HG02759 (cell line): ENCODE measurements around the gene KRT12.

ENCODE experiments used
- ATAC-seq: cut with Tn5 transposase; IDR thresholded peaks from one replicate; pipeline ENCODE4 v1.9.1; 2021; ENCODE audit warnings: mild to moderate bottlenecking, moderate library complexity; ENCODE audit not compliant: unreplicated experiment

Gene KRT12

DNA sequence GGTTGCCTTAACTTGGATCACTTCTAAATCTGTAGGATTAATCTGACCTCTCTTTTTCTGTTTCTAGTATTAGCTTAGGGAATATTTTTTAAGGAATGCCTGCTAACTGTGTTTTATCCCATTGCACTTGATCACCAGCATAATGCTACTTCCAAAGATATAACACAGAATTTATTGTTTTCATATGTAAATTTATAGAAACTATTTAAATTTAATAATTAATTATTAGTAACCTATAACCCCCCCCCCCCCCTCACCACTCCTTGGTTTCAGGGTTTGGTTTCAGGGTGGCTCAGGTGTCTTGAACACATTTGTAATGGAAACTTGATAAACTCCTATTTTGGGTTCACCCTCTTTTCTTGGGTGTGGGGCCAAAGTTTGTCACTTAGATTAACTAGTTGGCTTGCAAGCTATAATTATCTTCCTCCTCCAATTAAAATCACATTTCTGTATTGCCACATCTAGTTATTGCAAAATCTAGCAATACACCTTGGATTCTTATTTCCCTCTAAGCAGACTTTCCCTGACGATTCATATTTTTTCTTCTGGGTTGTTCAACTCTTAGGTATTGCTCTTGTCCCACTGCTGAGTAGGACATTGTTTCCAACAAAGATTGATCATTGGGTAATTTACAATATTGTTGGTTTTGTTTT is 18.3 kb downstream of the KRT12 start:
- no peak for ATAC-seq

- no peak for ATAC-seq
Measured at GRCh38 chr17:40846515-40847144, 20.4 kb downstream of the KRT12 start.

- no peak for ATAC-seq
Measured at GRCh38 chr17:40844671-40845107, 22.3 kb downstream of the KRT12 start.

- ATAC-seq = no peak
Measured at GRCh38 chr17:40843242-40843641, 23.8 kb downstream of the KRT12 start.

GRCh38 chr17:40841246-40841645 is 25.8 kb downstream of the KRT12 start:
- no peak for ATAC-seq

GRCh38 chr17:40839194-40839593 is 27.8 kb downstream of the KRT12 start:
- ATAC-seq = no peak

GRCh38 chr17:40836020-40836419 is 31.0 kb downstream of the KRT12 start:
- ATAC-seq = no peak

DNA sequence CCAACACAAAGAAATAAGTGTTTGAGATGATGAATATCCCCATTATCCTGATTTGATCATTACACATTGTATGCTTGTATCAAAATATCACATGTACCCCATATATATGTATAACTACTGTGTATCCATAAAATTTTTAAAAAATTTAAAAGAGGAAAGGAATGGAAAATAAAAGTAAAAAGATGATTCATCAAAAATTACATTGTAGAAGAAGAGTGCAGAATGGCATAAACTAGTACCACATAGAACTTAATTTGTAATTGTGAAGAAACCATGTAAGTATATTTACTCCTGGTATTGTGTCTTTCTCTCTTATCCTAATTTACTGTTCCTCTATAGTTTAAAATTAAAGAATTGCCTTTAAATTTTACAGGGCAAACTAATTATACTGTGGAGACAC is 33.1 kb downstream of the KRT12 start:
- ATAC-seq = no peak

- ATAC-seq = no peak
Measured at GRCh38 chr17:40832840-40833239, 34.2 kb downstream of the KRT12 start.

DNA sequence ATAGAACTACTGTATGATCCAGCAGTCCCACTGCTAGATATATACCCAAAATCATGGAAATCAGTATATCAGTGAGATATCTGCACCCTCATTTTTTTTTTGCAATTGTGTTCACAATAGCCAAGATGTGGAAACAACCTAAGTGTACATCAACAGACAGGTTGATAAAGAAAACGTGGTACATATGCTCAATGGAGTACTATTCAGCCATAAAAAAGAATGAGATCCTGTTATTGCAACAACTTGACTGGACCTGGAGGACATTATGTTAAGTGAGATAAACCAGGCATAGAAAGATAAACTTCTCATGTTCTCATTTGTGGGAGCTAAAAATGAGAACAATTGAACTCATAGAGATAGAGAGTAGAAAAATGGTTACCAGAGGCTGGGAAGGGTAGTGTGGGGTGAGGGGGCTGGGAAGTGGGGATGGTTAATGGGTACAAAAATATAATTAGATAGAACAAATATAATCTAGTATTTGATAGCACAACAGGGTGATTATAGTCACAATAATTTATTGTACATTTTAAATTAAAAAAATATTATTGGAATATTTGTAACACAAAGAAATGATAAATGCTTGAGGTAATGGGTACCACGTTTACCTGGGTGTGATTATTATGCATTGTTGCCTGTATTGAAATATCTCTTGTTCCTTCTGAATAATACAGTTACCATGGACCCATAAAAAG is 36.8 kb downstream of the KRT12 start:
- no peak for ATAC-seq

GRCh38 chr17:40828454-40829044 is 38.5 kb downstream of the KRT12 start:
- no peak for ATAC-seq

DNA sequence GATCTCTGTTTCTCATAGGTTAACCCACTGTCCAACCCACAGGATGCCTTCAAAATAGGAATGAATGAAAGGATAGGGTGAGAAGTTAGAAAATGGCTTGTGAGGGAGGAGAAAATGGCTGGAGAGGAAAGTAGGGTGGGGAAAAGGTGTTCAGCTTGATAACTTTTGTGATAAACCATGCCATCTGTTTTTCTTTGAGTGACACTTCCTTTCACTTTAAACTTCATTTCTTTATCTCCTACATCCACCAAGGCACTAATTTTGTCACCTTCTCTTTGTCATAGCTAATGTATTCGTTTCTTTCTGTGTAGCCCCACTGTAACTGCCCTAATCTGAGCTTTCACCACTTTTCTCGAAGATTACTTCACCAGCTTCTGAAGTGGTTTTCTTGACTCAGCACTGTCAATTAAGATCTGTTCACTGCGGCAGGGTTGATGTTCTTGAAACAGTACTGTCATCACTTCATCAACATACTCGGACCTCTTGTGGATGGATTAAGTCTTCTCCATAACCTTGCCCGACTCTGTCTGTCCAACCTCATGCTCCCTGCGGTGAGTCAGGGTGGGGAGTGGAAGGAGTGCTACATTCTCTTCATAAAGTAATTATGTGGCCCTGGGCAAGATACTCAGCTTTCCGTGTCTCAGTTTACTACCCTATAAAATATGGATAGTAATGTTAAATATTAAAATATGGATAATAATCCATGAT is 39.1 kb downstream of the KRT12 start:
- no peak for ATAC-seq

DNA sequence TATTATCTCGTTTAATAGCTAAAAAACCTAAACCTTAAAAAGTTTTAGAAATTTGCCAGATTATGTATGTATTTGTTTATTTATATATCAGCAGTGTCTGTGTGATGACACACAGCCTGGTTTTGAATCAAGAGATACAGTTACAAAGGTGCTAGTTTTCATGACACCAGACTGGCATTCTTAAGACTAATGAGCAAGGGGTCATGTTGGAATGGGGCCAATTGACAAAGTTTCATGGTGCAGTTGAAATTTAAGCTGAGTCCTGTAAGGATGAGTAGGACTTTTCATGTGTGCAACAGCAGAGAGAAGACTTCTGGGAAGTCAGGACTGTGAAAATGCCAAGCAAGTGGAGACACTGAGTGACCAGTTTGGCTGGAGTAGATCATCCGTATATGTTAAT is 41.4 kb downstream of the KRT12 start:
- no peak for ATAC-seq

DNA sequence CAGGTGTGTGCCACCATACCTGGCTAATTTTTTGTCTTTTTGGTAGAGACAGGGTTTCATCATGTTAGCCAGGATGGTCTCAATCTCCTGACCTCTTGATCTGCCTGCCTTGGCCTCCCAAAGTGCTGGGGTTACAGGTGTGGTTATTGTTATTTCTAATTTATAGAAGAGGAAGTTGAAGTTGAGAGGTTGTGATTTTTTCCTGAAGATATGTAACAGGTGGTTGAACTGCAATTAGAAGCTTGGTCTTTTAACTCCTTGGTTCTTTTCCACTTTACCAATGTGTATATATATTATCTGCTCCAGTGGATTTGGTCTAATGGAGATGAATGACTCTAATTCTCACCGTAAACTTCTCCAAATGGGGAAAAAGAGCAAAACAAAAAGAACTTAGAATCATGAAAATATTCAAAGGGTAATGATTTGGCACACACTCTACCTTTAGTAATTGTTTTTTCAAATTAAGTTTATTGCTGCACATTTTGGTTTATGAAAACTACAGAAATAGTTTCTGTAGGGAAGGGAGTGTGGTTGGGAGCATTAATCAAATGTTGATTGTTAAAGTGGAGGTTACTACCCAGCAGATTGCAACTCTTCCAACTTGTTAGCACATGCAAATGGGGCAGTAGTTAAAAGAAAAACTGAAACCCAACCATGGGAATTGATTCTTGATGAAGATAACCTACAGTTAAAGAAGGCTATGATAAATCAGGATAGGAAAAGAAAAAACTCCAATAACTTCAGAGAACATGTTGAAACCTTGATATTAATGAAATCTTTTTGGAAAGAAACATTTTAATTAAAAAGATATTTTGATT is 42.8 kb downstream of the KRT12 start:
- no peak for ATAC-seq

DNA sequence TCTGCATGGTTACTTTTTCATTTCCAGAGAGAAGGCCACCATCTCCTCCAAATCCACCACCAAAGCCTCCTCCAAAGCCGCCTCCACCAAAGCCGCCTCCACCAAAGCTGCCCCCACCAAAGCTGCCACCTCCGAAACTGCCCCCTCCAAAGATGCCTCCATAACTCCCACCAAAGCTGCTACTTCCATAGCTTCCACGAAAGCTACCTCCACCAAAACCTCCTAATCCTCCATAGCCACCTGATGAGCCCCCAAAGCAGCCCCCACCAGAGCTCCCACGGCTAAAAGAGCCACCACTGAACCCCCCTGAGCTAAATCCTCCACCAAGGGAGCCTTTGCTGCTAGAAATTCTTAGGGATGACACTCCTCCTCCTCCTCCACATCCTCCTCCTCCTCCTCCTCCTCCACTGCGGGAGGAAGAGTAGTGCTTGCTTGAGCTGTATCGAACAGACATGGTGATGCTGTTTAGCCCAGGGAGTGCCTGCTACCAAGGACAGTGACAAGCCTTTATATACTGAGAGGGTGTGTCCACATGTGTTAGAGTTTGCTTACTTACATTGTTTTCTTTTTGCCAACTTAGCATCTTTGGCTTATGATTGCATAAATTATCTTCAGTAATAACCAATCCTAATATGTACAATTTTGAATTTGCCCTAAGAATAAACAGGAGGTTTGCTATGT is 44.8 kb downstream of the KRT12 start, which contains the start of gene KRT10:
KRT10 (minus strand) TSS at position 483 of the 681 bp plus-strand sequence; CDS start at position 454, 29 bp downstream.
- ATAC-seq = no peak

DNA sequence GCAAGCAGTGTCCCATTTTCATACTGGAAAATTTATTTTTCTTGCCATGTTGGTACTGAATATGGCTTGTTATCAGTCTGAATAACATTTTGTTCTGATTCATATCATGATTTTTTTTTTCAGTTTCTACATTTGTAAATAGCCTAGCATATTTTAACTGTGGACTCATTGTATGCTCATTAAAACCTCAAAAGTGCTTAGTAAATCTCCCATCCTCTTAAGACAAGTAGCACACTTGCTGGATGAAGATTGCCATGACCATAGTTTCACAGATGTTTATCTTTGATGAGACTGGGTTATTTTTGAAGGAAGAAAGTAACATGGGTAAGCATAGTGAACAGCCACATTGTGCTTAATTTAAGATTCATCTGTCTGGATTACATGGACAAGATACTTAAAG is 45.5 kb downstream of the KRT12 start:
- ATAC-seq = no peak

- ATAC-seq = no peak
Measured at GRCh38 chr17:40820228-40820838, 46.7 kb downstream of the KRT12 start.

DNA sequence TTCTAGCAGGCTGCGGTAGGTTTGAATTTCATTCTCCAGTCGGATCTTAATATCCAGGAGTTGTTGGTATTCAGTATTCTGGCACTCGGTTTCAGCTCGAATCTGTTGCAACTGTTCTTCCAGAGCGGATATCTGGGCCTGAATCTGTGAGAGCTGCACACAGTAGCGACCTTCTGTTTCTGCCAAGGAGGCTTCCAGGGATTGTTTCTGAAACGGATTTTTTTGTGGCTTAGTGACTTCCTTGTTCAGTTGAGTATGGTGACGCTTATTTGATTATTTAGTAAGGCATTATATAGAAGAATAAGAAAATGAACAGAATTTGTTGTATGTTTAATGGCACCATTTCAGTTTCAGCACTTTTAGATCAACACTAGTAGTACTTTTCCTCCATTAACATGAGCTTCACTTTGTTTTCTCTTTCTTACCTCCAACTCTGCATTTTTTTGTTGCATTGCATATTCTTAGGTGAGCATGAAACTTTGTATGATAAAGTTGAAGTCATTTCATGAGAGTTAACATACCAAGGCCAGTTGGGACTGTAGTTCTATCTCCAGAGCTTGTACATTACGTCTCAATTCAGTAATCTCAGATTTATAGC is 47.4 kb downstream of the KRT12 start:
- no peak for ATAC-seq
